GM12878 (cell line): ENCODE measurements around the gene TMEM135. TPM values are rescaled to one million over a fixed set of nuclear protein-coding genes. Genes with fewer than 3 reads are reported as not detected.

Experiments used
- ATAC-seq: fragments of 200-7000 bp; cut with Tn5 transposase; 3 replicates; pipeline ENCODE4 v1.9.1; 2020; ENCODE audit warnings: mild to moderate bottlenecking, moderate library complexity
- BruUV-seq: library from RNA; stranded (reverse); fragments of 400-500 nt; replicated peaks from 2 replicates; lab custom pipeline; 2021; lab: Mats Ljungman, UMichigan
- CTCF ChIA-PET: fragments of 300-600 bp; sonication (Branson Sonifier 250); formaldehyde crosslinking; extraction: SDS; loops from one replicate; lab custom pipeline; 2021; ENCODE audit warnings: inconsistent platforms; lab: Yijun Ruan, JAX
- POLR2A ChIA-PET: fragments of 350-600 bp; formaldehyde crosslinking; extraction: SDS; loops from one replicate; lab custom pipeline; 2021; ENCODE audit warnings: inconsistent platforms; lab: Charles Lee
- RAD21 ChIA-PET: fragments of 300-600 bp; sonication (Branson Sonifier 250); formaldehyde crosslinking; loops from one replicate; lab custom pipeline; 2023; ENCODE audit warnings: antibody characterized with exemption; ENCODE audit not compliant: unreplicated experiment; lab: Charles Lee
- SMC1A ChIA-PET: fragments of 300-600 bp; sonication (Branson Sonifier 250); formaldehyde crosslinking; loops from one replicate; lab custom pipeline; 2023; ENCODE audit not compliant: unreplicated experiment, uncharacterized antibody; lab: Charles Lee
- DNase-seq: peaks from one replicate; pipeline ENCODE4 v3.0.0-alpha.2; 2011; ENCODE audit warnings: low read depth, low spot score
- FAIRE-seq: peaks from 3 replicates; lab custom pipeline; 2011; peaks lifted over from hg19 to GRCh38; lab: Jason Lieb, UNC
- H2AFZ ChIP-seq: 2 replicates; pipeline ENCODE4 v1.6.0; 2011; ENCODE audit warnings: low read depth, low read length, control low read depth; ENCODE audit not compliant: control insufficient read depth
- H3K27ac ChIP-seq: 2 replicates; pipeline ENCODE4 v1.5.1; 2011; ENCODE audit warnings: control low read depth; ENCODE audit not compliant: control insufficient read depth, insufficient read depth
- H3K27me3 ChIP-seq, 2 experiments: replicated peaks in 1 of 2; 2 replicates each; pipeline versions ENCODE4 v1.6.0 to v1.6.1; 2011; ENCODE audit warnings: low read length in 1 of 2; ENCODE audit not compliant: control insufficient read depth in 2 of 2, insufficient read depth in 2 of 2
- H3K36me3 ChIP-seq, 2 experiments: 2 replicates each; pipeline ENCODE4 v1.5.1; 2011; ENCODE audit warnings: low read length in 1 of 2; ENCODE audit not compliant: control insufficient read depth in 2 of 2, insufficient read depth in 2 of 2
- H3K4me1 ChIP-seq: 2 replicates; pipeline ENCODE4 v1.6.1; 2011; ENCODE audit warnings: mild to moderate bottlenecking, low read length, moderate library complexity, mixed read lengths; ENCODE audit not compliant: control insufficient read depth, insufficient read depth
- H3K4me2 ChIP-seq: 2 replicates; pipeline ENCODE4 v1.6.0; 2011; ENCODE audit warnings: control low read depth; ENCODE audit not compliant: control insufficient read depth, insufficient read depth
- H3K4me3 ChIP-seq: fragments of 200-600 bp; sonication (generic); 2 replicates; pipeline ENCODE4 v1.5.1; 2016
- H3K79me2 ChIP-seq: 2 replicates; pipeline ENCODE4 v1.6.0; 2011; ENCODE audit warnings: low read length; ENCODE audit not compliant: control insufficient read depth, insufficient read depth
- H3K9ac ChIP-seq: 2 replicates; pipeline ENCODE4 v1.8.0; 2011; ENCODE audit warnings: low read length, control low read depth, mixed read lengths; ENCODE audit not compliant: control insufficient read depth, insufficient read depth
- H3K9me3 ChIP-seq: replicated peaks from 3 replicates; pipeline ENCODE4 v1.5.1; 2011; ENCODE audit warnings: mild to moderate bottlenecking, low read length; ENCODE audit not compliant: control insufficient read depth, insufficient read depth
- H4K20me1 ChIP-seq: 2 replicates; pipeline ENCODE4 v1.6.0; 2011; ENCODE audit not compliant: control insufficient read depth, insufficient read depth
- ATF7 ChIP-seq: fragments of 450-650 bp; IDR thresholded peaks from 2 replicates; pipeline ENCODE4 v1.6.1; 2016; ENCODE audit warnings: low read depth, mild to moderate bottlenecking
- GABPA ChIP-seq: IDR thresholded peaks from 2 replicates; pipeline ENCODE4 v1.6.1; 2014; ENCODE audit warnings: antibody characterized with exemption, low read depth, mild to moderate bottlenecking, inconsistent platforms
- GATAD2B ChIP-seq: fragments of 450-650 bp; conservative IDR thresholded peaks from 2 replicates; pipeline ENCODE4 v1.6.1; 2017; ENCODE audit warnings: low read depth, mild to moderate bottlenecking, moderate library complexity
- IRF4 ChIP-seq: IDR thresholded peaks from 2 replicates; pipeline ENCODE4 v1.6.1; 2011; ENCODE audit warnings: low read depth, low read length
- MTA2 ChIP-seq: fragments of 450-650 bp; IDR thresholded peaks from 2 replicates; pipeline ENCODE4 v1.6.1; 2016; ENCODE audit warnings: low read depth, mild to moderate bottlenecking, moderate library complexity
- MTA3 ChIP-seq: IDR thresholded peaks from 2 replicates; pipeline ENCODE4 v1.6.1; 2012; ENCODE audit warnings: low read length, inconsistent platforms, borderline replicate concordance
- MYC ChIP-seq: IDR thresholded peaks from 2 replicates; pipeline ENCODE4 v1.6.1; 2011; ENCODE audit warnings: mild to moderate bottlenecking, low read length, moderate library complexity, inconsistent platforms; ENCODE audit not compliant: insufficient read depth, insufficient replicate concordance, insufficient read length, severe bottlenecking
- SMAD1 ChIP-seq: fragments of 450-650 bp; IDR thresholded peaks from 2 replicates; pipeline ENCODE4 v1.6.1; 2018; ENCODE audit warnings: mild to moderate bottlenecking, low read depth; ENCODE audit not compliant: partially characterized antibody
- STAT3 ChIP-seq: IDR thresholded peaks from 2 replicates; pipeline ENCODE4 v1.6.1; 2011; ENCODE audit warnings: low read depth, low read length, improper control_type of control experiment
- ZNF384 ChIP-seq: IDR thresholded peaks from 2 replicates; pipeline ENCODE4 v1.6.1; 2012; ENCODE audit warnings: low read depth, mild to moderate bottlenecking, low read length, improper control_type of control experiment, borderline replicate concordance
- WGBS: methylation state at CpG from one replicate; pipeline ENCODE4 v1.1.6; 2016; ENCODE audit warnings: low lambda C conversion rate; ENCODE audit not compliant: insufficient replicate concordance, insufficient coverage; ENCODE audit errors: missing lambda C conversion rate; 5-methylcytosine and 5-hydroxymethylcytosine counted together
- in situ Hi-C: fragments of 300-500 bp; cut with MboI; formaldehyde crosslinking; loops from 9 replicates; pipeline ENCODE4 v1.14.3; 2018; ENCODE audit warnings: mixed read lengths
- intact Hi-C: fragments of 100-400 bp; cut with micrococcal nuclease; formaldehyde crosslinking; loops from one replicate; pipeline ENCODE4 v1.14.2; 2022; ENCODE audit not compliant: unreplicated experiment
- polyA plus RNA-seq, 11 experiments: library from polyadenylated mRNA; depleted of rRNA in 4 of 11; unstranded in 6 of 11; stranded (reverse) in 5 of 11; fragments of >200 nt; fragmentation: Nextera tagmentation in 4 of 11; fragmentation: Illumina TruSeq in 1 of 11; extraction: Ambion mirVana in 4 of 11; extraction: Trizol in 1 of 11; gene quantifications; 1 replicate in 1 of 11; 2 replicates in 10 of 11; pipeline versions ENCODE4 v1.2.1 to v1.2.3, GENCODE V29; 2011 to 2016; ENCODE audit warnings: inconsistent platforms in 2 of 11, missing spikeins in 2 of 11, low read depth in 1 of 11
- total RNA-seq, 4 experiments: library from RNA; depleted of rRNA in 3 of 4; stranded (reverse); fragments of >200 nt in 3 of 4; fragmentation: Illumina TruSeq in 1 of 4; extraction: Trizol in 1 of 4; gene quantifications; 2 replicates each; pipeline versions ENCODE4 v1.2.1 to v1.2.3, GENCODE V29; 2013 to 2021

The TMEM135 gene
- total and polyA plus RNA-seq, 10 of the 15 experiments (the other 5 are each of a cell fraction or from before 2014, with no cell fraction given), result 7.2 to 117 (median 12.9) TPM

GRCh38 chr11:87141980-87142514 lies 104.3 kb downstream of the TMEM135 start:
- ChIA-PET CTCF (interaction anchor here (1.2 kb wide), 1 partner anchor 19 kb away, joined by 3 read pairs; no protein-coding TSS in a partner anchor), SMC1A (interaction anchor here (1.9 kb wide), 1 partner anchor 27 kb away, joined by 4 read pairs; no protein-coding TSS in a partner anchor), RAD21 (no interaction called here), POLR2A (no interaction called here)
- no peak for FAIRE-seq
- TF ChIP-seq ZNF384, result no peak
- no peak for TF ChIP-seq GATAD2B
- no peak for TF ChIP-seq MTA2
- TF ChIP-seq MYC, result no peak
- no peak for TF ChIP-seq ATF7
- no peak for TF ChIP-seq MTA3
- no peak for TF ChIP-seq GABPA
- no peak for TF ChIP-seq IRF4
- TF ChIP-seq STAT3, result no peak
- no peak for TF ChIP-seq SMAD1
- H3K36me3 ChIP-seq, result no peaks in the 10 kb centered on the region
- H3K4me2 ChIP-seq, result no peak overlapping the region
- H3K27me3 ChIP-seq, result no peaks in the 10 kb centered on the region
- no peak for DNase-seq
- in situ Hi-C loops, result no loop called here
- H2AFZ ChIP-seq, result no peak overlapping the region
- WGBS, result 33% methylated on average over 3 of the region's 3 CpGs
- no peak overlapping the region for H3K4me3 ChIP-seq
- no peak overlapping the region for H3K9ac ChIP-seq
- no TSS peak for BruUV-seq
- intact Hi-C loops, result no loop called here
- no peak overlapping the region for H3K27ac ChIP-seq
- H3K9me3 ChIP-seq, result no peaks in the 10 kb centered on the region
- no peaks in the 10 kb centered on the region for H3K4me1 ChIP-seq
- ATAC-seq, result peak; percentile 17; the same call in 2 of the 3 replicates
- H3K79me2 ChIP-seq, result no peaks in the 10 kb centered on the region
- no peaks in the 10 kb centered on the region for H4K20me1 ChIP-seq
